Measurements from ENCODE around the gene DUSP12. TPM values are rescaled to one million over a fixed set of nuclear protein-coding genes. Genes with fewer than 3 reads are reported as not detected.

DUSP12 gene
- total RNA-seq, 1 experiment from 2014 or later: 31.6 TPM

- no peaks in the 10 kb centered on the region for H3K36me3 ChIP-seq (ENCODE audit: control insufficient read depth in 1 of 2, insufficient read depth in 2 of 2, low read length in 2 of 2)
- intact Hi-C loops (cut with micrococcal nuclease): loop anchor here (5.0 kb wide), 3 partner anchors 89 to 194 kb away; no protein-coding TSS in a partner anchor
- no peaks in the 10 kb centered on the region for H3K9me3 ChIP-seq (ENCODE audit: control insufficient read depth in 1 of 2, insufficient read depth in 1 of 2, low read depth in 1 of 2, low read length in 2 of 2)
- H3K4me1 ChIP-seq (ENCODE audit: control insufficient read depth in 1 of 2, insufficient read depth in 2 of 2, low read length in 2 of 2): peaks cover 4 to 44% of the 10 kb centered on the region in 2 experiments; a peak in 2 of 4 replicates
- no peak for TF ChIP-seq SRF (IDR thresholded peaks at IDR 0.05; ENCODE audit: low read depth)
- 0 out of 2 replicates have a peak, but pooled peaks have one; percentile 11 for TF ChIP-seq FOSL1 (IDR thresholded peaks at IDR 0.05; ENCODE audit: low read depth)
- TF ChIP-seq EGR1 (IDR thresholded peaks at IDR 0.05; ENCODE audit: low read depth): no peak
- no peak for TF ChIP-seq SIN3A (IDR thresholded peaks at IDR 0.05; ENCODE audit: low read depth)
- TF ChIP-seq CEBPB (IDR thresholded peaks at IDR 0.05; ENCODE audit: low read depth): no peak
- no peak for TF ChIP-seq ZNF274 (IDR thresholded peaks at IDR 0.05; ENCODE audit: low read depth, low read length)
- H3K4me3 ChIP-seq (replicated peaks in 1 of 2; ENCODE audit: low read depth in 1 of 2, low read length in 2 of 2): no peak overlapping the region
- no peaks in the 10 kb centered on the region for H3K27me3 ChIP-seq (ENCODE audit: insufficient read depth, low read length)
- DNase-seq (ENCODE audit: low read depth, low spot score): no peak
- no peak for ATAC-seq
- no peak overlapping the region for H3K27ac ChIP-seq (ENCODE audit: low read depth, low read length)
- no peaks in the 10 kb centered on the region for H4K20me1 ChIP-seq (ENCODE audit: insufficient read depth)
- peak overlapping the region; percentile 96 for H2AFZ ChIP-seq (ENCODE audit: low read depth, low read length, poor library complexity, severe bottlenecking)
- BruUV-seq (replicated peaks): no TSS peak
- H3K9ac ChIP-seq (ENCODE audit: low read length): no peak overlapping the region
- ChIA-PET POLR2A (interaction anchor here (1.0 to 1.7 kb wide), 2 partner anchors 10 to 13 kb away, joined by 3 to 7 read pairs; partner anchors contain the start of gene DUSP12), RAD21 (ENCODE audit: low non-redundant PET in 1 of 2, low total read pairs in 2 of 2, uncharacterized antibody in 2 of 2, unreplicated experiment in 2 of 2) (interaction anchor here in 1 of 2 experiments (0.6 kb wide), 1 partner anchor 301 kb away, joined by 4 read pairs; no protein-coding TSS in a partner anchor), CTCF (interaction anchor here (0.7 to 3.7 kb wide), 6 partner anchors 10 to 301 kb away, joined by 3 to 18 read pairs (median 4); partner anchors contain the start of gene DUSP12)
- peak overlapping the region; percentile 53 for H3K4me2 ChIP-seq (ENCODE audit: low read length)
- H3K79me2 ChIP-seq (ENCODE audit: insufficient read depth, low read length): no peaks in the 10 kb centered on the region
- no peaks in the 10 kb centered on the region for H3K9me2 ChIP-seq (ENCODE audit: insufficient read depth)
Measured at GRCh38 chr1:161736335-161736969, 13.1 kb upstream of the DUSP12 start.

DNA sequence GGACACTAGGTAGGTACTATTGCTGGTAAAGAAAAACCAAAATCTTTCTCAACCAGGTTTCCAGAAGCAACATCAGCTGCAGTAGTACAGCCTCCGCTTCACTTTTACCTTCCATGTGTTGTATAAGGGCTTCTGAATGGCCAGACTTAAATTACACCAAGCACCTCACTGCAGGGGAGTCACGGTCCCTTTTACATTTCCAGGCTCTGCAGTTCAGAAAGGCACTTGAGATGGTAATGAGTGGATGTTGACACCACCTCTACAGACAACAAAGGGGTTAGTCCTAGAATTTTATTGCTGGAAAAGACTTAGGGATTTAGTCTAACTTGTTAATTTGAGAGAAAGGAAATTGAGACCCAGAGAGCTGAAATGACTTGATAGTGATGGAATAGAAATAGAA lies 12.0 kb upstream of the DUSP12 start:
- no peak for ATAC-seq
- Histone ChIP-seq H3K9me3 (ENCODE audit: control insufficient read depth in 1 of 2, insufficient read depth in 1 of 2, low read depth in 1 of 2, low read length in 2 of 2) (no peaks in the 10 kb centered on the region), H4K20me1 (ENCODE audit: insufficient read depth) (no peaks in the 10 kb centered on the region), H3K4me2 (ENCODE audit: low read length) (no peak overlapping the region), H3K27ac (ENCODE audit: low read depth, low read length) (no peak overlapping the region), H3K4me3 (replicated peaks in 1 of 2; ENCODE audit: low read depth in 1 of 2, low read length in 2 of 2) (no peak overlapping the region), H3K36me3 (ENCODE audit: control insufficient read depth in 1 of 2, insufficient read depth in 2 of 2, low read length in 2 of 2) (no peaks in the 10 kb centered on the region), H3K79me2 (ENCODE audit: insufficient read depth, low read length) (no peaks in the 10 kb centered on the region), H3K4me1 (ENCODE audit: control insufficient read depth in 1 of 2, insufficient read depth in 2 of 2, low read length in 2 of 2) (peaks cover 4 to 35% of the 10 kb centered on the region in 2 experiments; a peak in 2 of 4 replicates), H3K9ac (ENCODE audit: low read length) (no peak overlapping the region), H3K27me3 (ENCODE audit: insufficient read depth, low read length) (no peaks in the 10 kb centered on the region), H3K9me2 (ENCODE audit: insufficient read depth) (no peaks in the 10 kb centered on the region), H2AFZ (ENCODE audit: low read depth, low read length, poor library complexity, severe bottlenecking) (no peak overlapping the region)
- intact Hi-C loops (cut with micrococcal nuclease): loop anchor here (5.0 kb wide), 3 partner anchors 90 to 195 kb away; no protein-coding TSS in a partner anchor
- BruUV-seq (replicated peaks): no TSS peak
- POLR2A ChIA-PET: interaction anchor here (1.0 to 1.7 kb wide), 3 partner anchors 11 to 90 kb away, joined by 3 to 7 read pairs (median 3); partner anchors contain the start of gene DUSP12
- TF ChIP-seq FOSL1 (IDR thresholded peaks at IDR 0.05; ENCODE audit: low read depth): no peak
- TF ChIP-seq ZFX (IDR thresholded peaks at IDR 0.05): no peak
- TF ChIP-seq CBX3 (IDR thresholded peaks at IDR 0.05; ENCODE audit: low read depth): no peak
- RAD21 ChIA-PET (ENCODE audit: low non-redundant PET in 1 of 2, low total read pairs in 2 of 2, uncharacterized antibody in 2 of 2, unreplicated experiment in 2 of 2): no interaction called here
- CTCF ChIA-PET: interaction anchor here (0.7 to 3.7 kb wide), 5 partner anchors 12 to 300 kb away, joined by 3 to 18 read pairs (median 12); partner anchors contain the start of gene DUSP12
- DNase-seq (ENCODE audit: low read depth, low spot score): no peak

Data from HCT116 (cell line).